HL-60 (cell line): ENCODE data around the gene COPRS.

Source experiments
- CTCF ChIP-seq: IDR thresholded peaks from one replicate; pipeline ENCODE4 v1.5.1; 2011; ENCODE audit warnings: low read length, control low read depth, inconsistent platforms; ENCODE audit not compliant: insufficient read depth
- GABPA ChIP-seq: IDR thresholded peaks from 2 replicates; pipeline ENCODE4 v1.6.1; 2012; ENCODE audit warnings: low read depth
- POLR2AphosphoS5 ChIP-seq: IDR thresholded peaks from 2 replicates; pipeline ENCODE4 v1.6.1; 2012; ENCODE audit warnings: low read depth
- REST ChIP-seq: IDR thresholded peaks from 2 replicates; pipeline ENCODE4 v1.6.1; 2012; ENCODE audit warnings: low read depth; ENCODE audit not compliant: insufficient replicate concordance

- TF ChIP-seq GABPA (no peak), CTCF (no peak), POLR2AphosphoS5 (no peak), REST (no peak)
Measured at GRCh38 chr17:31808521-31809050, 50.5 kb downstream of the COPRS start.
